H1 (cell line): ENCODE data around the gene RAB44. TPM values are rescaled to one million over a fixed set of nuclear protein-coding genes. Genes with fewer than 3 reads are reported as not detected.

Experiments used
- CTCF ChIA-PET: fragments of 300-600 bp; sonication (Branson Sonifier 250); formaldehyde crosslinking; loops from one replicate; lab custom pipeline; 2021; ENCODE audit not compliant: partially characterized antibody; lab: Charles Lee
- POLR2A ChIA-PET: fragments of 300-600 bp; sonication (Branson Sonifier 250); formaldehyde crosslinking; loops from one replicate; lab custom pipeline; 2021; ENCODE audit warnings: inconsistent platforms; ENCODE audit not compliant: partially characterized antibody; lab: Charles Lee
- DNase-seq, 2 experiments: peaks; one replicate each; pipeline versions ENCODE4 v3.0.0 to v3.0.0-alpha.2; 2010 to 2022; ENCODE audit warnings: low spot score in 2 of 2, low read depth in 1 of 2, mixed read lengths in 1 of 2
- FAIRE-seq: peaks from 2 replicates; lab custom pipeline; 2011; peaks lifted over from hg19 to GRCh38; lab: Jason Lieb, UNC
- H2AFZ ChIP-seq: 2 replicates; pipeline ENCODE4 v1.8.1; 2012; ENCODE audit warnings: low read length, inconsistent platforms
- H2AK5ac ChIP-seq: 2 replicates; pipeline ENCODE4 v1.6.1; 2013; ENCODE audit warnings: low read depth, low read length
- H2BK120ac ChIP-seq: replicated peaks from 2 replicates; pipeline ENCODE3; 2013; ENCODE audit warnings: low read depth, low read length, inconsistent platforms
- H2BK12ac ChIP-seq: 2 replicates; pipeline ENCODE4 v1.6.1; 2013; ENCODE audit warnings: low read depth, low read length
- H2BK15ac ChIP-seq: 2 replicates; pipeline ENCODE4 v1.6.1; 2013; ENCODE audit warnings: low read length
- H2BK20ac ChIP-seq: 2 replicates; pipeline ENCODE4 v1.6.1; 2013; ENCODE audit warnings: low read length
- H2BK5ac ChIP-seq: 2 replicates; pipeline ENCODE4 v1.6.1; 2013; ENCODE audit warnings: low read depth, low read length
- H3K14ac ChIP-seq: 2 replicates; pipeline ENCODE4 v1.6.1; 2013; ENCODE audit warnings: inconsistent platforms; ENCODE audit not compliant: insufficient read length
- H3K18ac ChIP-seq: 2 replicates; pipeline ENCODE4 v1.6.1; 2013; ENCODE audit warnings: low read length; ENCODE audit errors: extremely low read depth
- H3K23ac ChIP-seq: 2 replicates; pipeline ENCODE4 v1.6.1; 2013; ENCODE audit warnings: inconsistent platforms; ENCODE audit not compliant: insufficient read length
- H3K23me2 ChIP-seq: 2 replicates; pipeline ENCODE4 v1.6.1; 2013; ENCODE audit warnings: low read depth, low read length
- H3K27ac ChIP-seq: 2 replicates; pipeline ENCODE4 v1.6.1; 2011; ENCODE audit warnings: low read depth, low read length, inconsistent platforms
- H3K27me3 ChIP-seq, 4 experiments: replicated peaks in 1 of 4; 1 replicate in 1 of 4; 2 replicates in 3 of 4; pipeline versions ENCODE4 v1.6.1 to v1.8.1; 2011 to 2013; ENCODE audit warnings: low read length in 3 of 4, mild to moderate bottlenecking in 3 of 4, inconsistent platforms in 2 of 4, mixed read lengths in 2 of 4, moderate library complexity in 1 of 4; ENCODE audit not compliant: control insufficient read depth in 3 of 4, insufficient read depth in 3 of 4; ENCODE audit errors: extremely low read depth in 1 of 4
- H3K36me3 ChIP-seq, 4 experiments: 2 replicates each; pipeline versions ENCODE4 v1.6.1 to v1.8.1; 2011 to 2013; ENCODE audit warnings: mild to moderate bottlenecking in 4 of 4, low read length in 3 of 4, moderate library complexity in 2 of 4, control low read depth in 1 of 4, inconsistent platforms in 1 of 4; ENCODE audit not compliant: insufficient read depth in 4 of 4, control insufficient read depth in 2 of 4
- H3K4ac ChIP-seq: replicated peaks from 2 replicates; pipeline ENCODE3; 2013; ENCODE audit warnings: low read length, low read depth, mixed read lengths, inconsistent platforms; ENCODE audit not compliant: insufficient read length
- H3K4me1 ChIP-seq, 4 experiments: replicated peaks in 1 of 4; 1 replicate in 1 of 4; 2 replicates in 3 of 4; pipeline versions ENCODE4 v1.6.1 to v1.8.1; 2011 to 2013; ENCODE audit warnings: low read length in 3 of 4, inconsistent platforms in 2 of 4, mixed read lengths in 1 of 4; ENCODE audit not compliant: insufficient read depth in 4 of 4, control insufficient read depth in 3 of 4
- H3K4me2 ChIP-seq, 2 experiments: 2 replicates each; pipeline versions ENCODE4 v1.6.1 to v1.8.1; 2011 to 2013; ENCODE audit warnings: low read depth in 2 of 2, low read length in 2 of 2, control low read depth in 1 of 2, inconsistent platforms in 1 of 2, mild to moderate bottlenecking in 1 of 2; ENCODE audit not compliant: insufficient read depth in 1 of 2
- H3K4me3 ChIP-seq, 4 experiments: fragments of 200-600, 300-600 bp in 1 of 4; sonication (generic), shearing (Covaris generic), sonication (Bioruptor Twin) in 1 of 4; 2 replicates each; pipeline versions ENCODE4 v1.5.1 to v1.8.1; 2011 to 2016; ENCODE audit warnings: low read length in 4 of 4, low read depth in 3 of 4, control low read depth in 2 of 4, inconsistent platforms in 2 of 4, mild to moderate bottlenecking in 2 of 4, mixed read lengths in 1 of 4, moderate library complexity in 1 of 4; ENCODE audit not compliant: insufficient read depth in 2 of 4; ENCODE audit errors: extremely low read depth in 1 of 4
- H3K56ac ChIP-seq: replicated peaks from 2 replicates; pipeline ENCODE3; 2013; ENCODE audit warnings: low read depth, mild to moderate bottlenecking, mixed read lengths, low read length, inconsistent platforms; ENCODE audit not compliant: insufficient read length
- H3K79me1 ChIP-seq: 2 replicates; pipeline ENCODE4 v1.6.1; 2013; ENCODE audit warnings: low read depth, low read length, control low read depth
- H3K79me2 ChIP-seq, 2 experiments: 2 replicates each; pipeline versions ENCODE4 v1.6.1 to v1.8.1; 2012 to 2013; ENCODE audit warnings: low read length in 2 of 2, mild to moderate bottlenecking in 2 of 2, inconsistent platforms in 1 of 2; ENCODE audit not compliant: insufficient read depth in 2 of 2, control insufficient read depth in 1 of 2
- H3K9ac ChIP-seq, 4 experiments: replicated peaks in 1 of 4; 1 replicate in 1 of 4; 2 replicates in 3 of 4; pipeline versions ENCODE4 v1.6.1 to v1.8.1; 2011 to 2013; ENCODE audit warnings: low read depth in 3 of 4, low read length in 3 of 4, control low read depth in 2 of 4, mild to moderate bottlenecking in 2 of 4, moderate library complexity in 2 of 4, inconsistent platforms in 1 of 4; ENCODE audit errors: extremely low read depth in 1 of 4
- H3K9me3 ChIP-seq, 2 experiments: 2 replicates each; pipeline versions ENCODE4 v1.6.1 to v1.8.1; 2012 to 2013; ENCODE audit warnings: mild to moderate bottlenecking in 2 of 2, moderate library complexity in 2 of 2, control low read depth in 1 of 2, inconsistent platforms in 1 of 2, low read depth in 1 of 2, low read length in 1 of 2, mixed read lengths in 1 of 2; ENCODE audit not compliant: insufficient read depth in 2 of 2
- H4K20me1 ChIP-seq, 2 experiments: replicated peaks in 1 of 2; 2 replicates each; pipeline versions ENCODE3 to v1.8.1; 2011 to 2013; ENCODE audit warnings: inconsistent platforms in 2 of 2, low read length in 2 of 2, mild to moderate bottlenecking in 1 of 2; ENCODE audit not compliant: insufficient read depth in 2 of 2, control insufficient read depth in 1 of 2
- H4K5ac ChIP-seq: 2 replicates; pipeline ENCODE4 v1.6.1; 2013; ENCODE audit warnings: low read length, low read depth, mixed read lengths, inconsistent platforms; ENCODE audit not compliant: insufficient read length
- H4K8ac ChIP-seq: 2 replicates; pipeline ENCODE4 v1.8.0; 2013; ENCODE audit warnings: mild to moderate bottlenecking, moderate library complexity, low read length, inconsistent platforms; ENCODE audit not compliant: insufficient read depth; ENCODE audit errors: extremely low read depth
- H4K91ac ChIP-seq: replicated peaks from 2 replicates; pipeline ENCODE3; 2013; ENCODE audit warnings: low read length, mixed read lengths, inconsistent platforms; ENCODE audit not compliant: insufficient read length
- BACH1 ChIP-seq: IDR thresholded peaks from 2 replicates; pipeline ENCODE4 v1.6.1; 2012; ENCODE audit warnings: low read length, improper control_type of control experiment
- JUND ChIP-seq: IDR thresholded peaks from 2 replicates; pipeline ENCODE4 v1.6.1; 2011; ENCODE audit warnings: mild to moderate bottlenecking, improper control_type of control experiment, low read length
- WGBS, 2 experiments: shearing (Covaris generic) in 1 of 2; methylation state at CpG; one replicate each; pipeline versions ENCODE4 v1.1.6 to v1.1.7; 2013 to 2015; ENCODE audit warnings: low lambda C conversion rate in 2 of 2, mixed read lengths in 2 of 2, inconsistent platforms in 1 of 2, low coverage in 1 of 2, missing lambda C conversion rate in 1 of 2; ENCODE audit not compliant: insufficient replicate concordance in 2 of 2, insufficient coverage in 1 of 2, insufficient read length in 1 of 2; ENCODE audit errors: extremely low coverage in 1 of 2, missing lambda C conversion rate in 1 of 2; 5-methylcytosine and 5-hydroxymethylcytosine counted together
- polyA plus RNA-seq, 7 experiments: library from polyadenylated mRNA; depleted of rRNA in 3 of 7; stranded (reverse) in 5 of 7; unstranded in 2 of 7; fragments of >200 nt in 5 of 7; fragments of 200-250 nt in 2 of 7; gene quantifications; 1 replicate in 5 of 7; 2 replicates in 1 of 7; 4 replicates in 1 of 7; pipeline versions ENCODE4 v1.2.1 to v1.2.3, GENCODE V29; 2011 to 2013; ENCODE audit warnings: missing spikeins in 2 of 7, mixed read lengths in 2 of 7
- total RNA-seq: library from RNA; stranded (reverse); fragmentation: NEBNext Ultra II Directional; extraction: Animal tissue kit (Norgen Biotek cat#: 25700); gene quantifications from 2 replicates; pipeline ENCODE4 v1.2.1, GENCODE V29; 2021

Gene RAB44
- total and polyA plus RNA-seq, 2 of the 8 experiments (the other 6 are each of a cell fraction or from before 2014, with no cell fraction given): 0.02 TPM; not detected in 1

DNA sequence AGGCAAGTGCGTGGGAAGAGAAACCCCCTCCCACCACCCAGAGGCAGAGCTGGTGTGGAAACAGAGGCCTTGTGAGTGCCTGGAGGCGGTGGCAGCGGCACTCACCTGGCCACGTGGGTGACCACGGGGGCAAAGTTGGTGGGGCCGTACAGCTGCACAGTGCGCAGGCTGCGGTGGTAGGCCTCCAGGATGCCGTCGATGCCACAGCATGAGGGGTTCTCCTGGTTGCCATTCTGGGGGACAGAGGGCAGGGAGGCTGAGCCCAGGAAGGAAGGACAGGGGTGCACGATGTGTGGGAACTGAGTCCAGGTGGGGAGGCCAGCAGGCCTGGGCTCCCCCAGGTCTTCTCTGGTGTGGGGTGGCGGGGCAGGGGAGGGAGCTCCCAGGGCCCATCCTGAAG, 47.7 kb downstream of the RAB44 start:
- Histone ChIP-seq H4K8ac (peak overlapping the region; percentile 74; the same call in 1 of the 2 replicates), H4K5ac (no peak overlapping the region), H3K4me2 (no peak overlapping the region), H3K14ac (no peak overlapping the region), H3K79me2 (no peaks in the 10 kb centered on the region), H3K27me3 (no peaks in the 10 kb centered on the region), H3K23ac (no peak overlapping the region), H2BK12ac (no peak overlapping the region), H3K9me3 (0 out of 4 replicates have a peak, but pooled peaks cover 0 to 3% of the 10 kb centered on the region in 2 experiments), H2BK5ac (no peak overlapping the region), H3K4ac (no peak overlapping the region), H3K79me1 (no peaks in the 10 kb centered on the region), H3K56ac (no peak overlapping the region), H2AFZ (no peak overlapping the region), H3K27ac (no peak overlapping the region), H3K9ac (no peak overlapping the region), H3K18ac (no peak overlapping the region), H2BK20ac (no peak overlapping the region), H2BK120ac (no peak overlapping the region), H3K36me3 (no peaks in the 10 kb centered on the region), H4K91ac (no peak overlapping the region), H2BK15ac (no peak overlapping the region), H3K4me3 (no peak overlapping the region), H4K20me1 (no peaks in the 10 kb centered on the region), H3K23me2 (no peaks in the 10 kb centered on the region), H3K4me1 (no peaks in the 10 kb centered on the region; a peak in 1 of 7 replicates), H2AK5ac (no peak overlapping the region)
- DNase-seq: no peak
- no peak for FAIRE-seq
- 83% methylated on average over 10 of the region's 12 CpGs; no CpG with 5 or more reads in 1 of the 2 experiments for WGBS, 2 experiments
- POLR2A ChIA-PET: interaction anchor here (1.2 kb wide), 1 partner anchor 142 kb away, joined by 3 read pairs; no protein-coding TSS in a partner anchor
- CTCF ChIA-PET: interaction anchor here (1.0 to 4.4 kb wide), 5 partner anchors 9 to 105 kb away, joined by 3 to 17 read pairs (median 7); no protein-coding TSS in a partner anchor
- TF ChIP-seq JUND: no peak
- no peak for TF ChIP-seq BACH1
